Cardiac muscle cell (in vitro differentiated cells and primary cell): ENCODE measurements around the gene FRA10AC1. TPM values are rescaled to one million over a fixed set of nuclear protein-coding genes. Genes with fewer than 3 reads are reported as not detected.

ENCODE experiments used
- DNase-seq, 2 donors: peaks; one replicate each; pipeline versions ENCODE4 v3.0.0 to v3.0.0-alpha.2; 2010 to 2017; ENCODE audit warnings: low read depth in 1 of 2, low spot score in 1 of 2
- H3K27ac ChIP-seq: fragments of 200-600 bp; sonication (generic); 2 replicates; pipeline ENCODE4 v1.5.1; 2016
- H3K27me3 ChIP-seq: fragments of 200-600 bp; sonication (generic); 2 replicates; pipeline ENCODE4 v1.6.0; 2016; ENCODE audit warnings: control low read depth
- H3K36me3 ChIP-seq: fragments of 200-600 bp; sonication (generic); 2 replicates; pipeline ENCODE4 v1.5.1; 2016; ENCODE audit warnings: control low read depth
- H3K4me1 ChIP-seq: fragments of 200-600 bp; sonication (generic); 2 replicates; pipeline ENCODE4 v1.8.1; 2017; ENCODE audit warnings: low read depth, mild to moderate bottlenecking, mixed run types
- H3K4me3 ChIP-seq: fragments of 200-600 bp; sonication (generic); 2 replicates; pipeline ENCODE4 v1.5.1; 2016; ENCODE audit warnings: mild to moderate bottlenecking
- H3K9me3 ChIP-seq: fragments of 200-600 bp; sonication (generic); 2 replicates; pipeline ENCODE4 v1.5.1; 2017; ENCODE audit warnings: low read depth, mild to moderate bottlenecking, control low read depth
- CTCF ChIP-seq: IDR thresholded peaks from 2 replicates; pipeline ENCODE4 v1.5.1; 2012; ENCODE audit warnings: low read depth, mild to moderate bottlenecking, low read length
- polyA plus RNA-seq: library from polyadenylated mRNA; unstranded; fragments of >200 nt; fragmentation: Nextera tagmentation; extraction: Ambion mirVana; gene quantifications from 2 replicates; pipeline ENCODE4 v1.2.1, GENCODE V29; 2016
- total RNA-seq: library from RNA; depleted of rRNA; stranded (reverse); fragments of >200 nt; gene quantifications from 2 replicates; pipeline ENCODE4 v1.2.3, GENCODE V29; 2016

FRA10AC1 gene
- total and polyA plus RNA-seq, 2 experiments from 2014 or later: 13.5 to 21.6 TPM

- H3K9me3 ChIP-seq: peaks cover 3% of the 10 kb centered on the region
- H3K27ac ChIP-seq: no peak overlapping the region
- H3K27me3 ChIP-seq: no peaks in the 10 kb centered on the region
- TF ChIP-seq CTCF: no peak
- DNase-seq: no peak
- H3K36me3 ChIP-seq: peaks cover 37% of the 10 kb centered on the region
- no peak overlapping the region for H3K4me3 ChIP-seq
- H3K4me1 ChIP-seq: no peaks in the 10 kb centered on the region
Observed at GRCh38 chr10:93666030-93666429, 36.4 kb downstream of the FRA10AC1 start.

- no peak for TF ChIP-seq CTCF
- H3K9me3 ChIP-seq: no peaks in the 10 kb centered on the region
- no peak overlapping the region for H3K4me3 ChIP-seq
- no peak overlapping the region for H3K27ac ChIP-seq
- H3K36me3 ChIP-seq: no peaks in the 10 kb centered on the region
- DNase-seq: no peak
- no peaks in the 10 kb centered on the region for H3K4me1 ChIP-seq
- no peaks in the 10 kb centered on the region for H3K27me3 ChIP-seq
Observed at GRCh38 chr10:93657757-93658156, 44.6 kb downstream of the FRA10AC1 start.

- Histone ChIP-seq H3K27ac (no peak overlapping the region), H3K27me3 (no peaks in the 10 kb centered on the region), H3K9me3 (no peaks in the 10 kb centered on the region), H3K4me3 (no peak overlapping the region), H3K4me1 (no peaks in the 10 kb centered on the region), H3K36me3 (no peaks in the 10 kb centered on the region)
- TF ChIP-seq CTCF: no peak
- DNase-seq: no peak
Observed at GRCh38 chr10:93656155-93656554, 46.2 kb downstream of the FRA10AC1 start.

- Histone ChIP-seq H3K4me3 (no peak overlapping the region), H3K9me3 (no peaks in the 10 kb centered on the region), H3K36me3 (no peaks in the 10 kb centered on the region), H3K4me1 (no peaks in the 10 kb centered on the region), H3K27me3 (no peaks in the 10 kb centered on the region), H3K27ac (no peak overlapping the region)
- TF ChIP-seq CTCF: no peak
- DNase-seq: no peak
Observed at GRCh38 chr10:93654201-93654600, 48.2 kb downstream of the FRA10AC1 start.

- Histone ChIP-seq H3K4me1 (no peaks in the 10 kb centered on the region), H3K27me3 (no peaks in the 10 kb centered on the region), H3K36me3 (no peaks in the 10 kb centered on the region), H3K9me3 (no peaks in the 10 kb centered on the region), H3K4me3 (no peak overlapping the region), H3K27ac (no peak overlapping the region)
- TF ChIP-seq CTCF: no peak
- DNase-seq: peak in 1 of 2 donors; percentile 9
Observed at GRCh38 chr10:93652857-93653256, 49.5 kb downstream of the FRA10AC1 start.

- no peak for DNase-seq
- Histone ChIP-seq H3K4me1 (no peaks in the 10 kb centered on the region), H3K4me3 (no peak overlapping the region), H3K27ac (no peak overlapping the region), H3K27me3 (no peaks in the 10 kb centered on the region), H3K9me3 (no peaks in the 10 kb centered on the region), H3K36me3 (no peaks in the 10 kb centered on the region)
- no peak for TF ChIP-seq CTCF
Observed at GRCh38 chr10:93639791-93640190, 62.6 kb downstream of the FRA10AC1 start.
